C4-2B (cell line): Measurements from ENCODE around the gene TMEM181.

Experiments used
- CTCF ChIP-seq: fragments of 450-650 bp; conservative IDR thresholded peaks from 2 replicates; pipeline ENCODE4 v1.5.1; 2017; ENCODE audit warnings: mild to moderate bottlenecking
- ZFX ChIP-seq: fragments of 450-650 bp; IDR thresholded peaks from 2 replicates; pipeline ENCODE4 v1.6.1; 2017

DNA sequence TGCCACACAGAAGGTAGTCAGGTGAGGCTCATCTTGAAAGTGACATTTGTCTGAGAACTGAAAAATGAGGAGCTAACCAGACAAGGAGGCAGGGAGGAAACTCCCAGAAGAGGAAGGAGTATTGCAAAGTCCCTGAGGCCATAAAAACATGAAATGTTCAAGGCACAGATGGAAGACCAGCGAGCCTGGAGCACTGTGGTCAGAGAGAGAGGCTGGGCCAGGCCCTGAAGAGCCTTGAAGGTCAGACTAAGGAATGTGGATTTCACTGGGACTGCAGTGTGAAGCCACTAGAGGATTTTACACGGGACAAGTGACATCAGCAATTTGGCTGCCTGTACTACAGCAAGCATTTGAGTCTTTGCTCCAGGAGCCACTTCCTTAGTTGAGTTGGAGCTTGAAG, 21.1 kb upstream of the TMEM181 start:
- TF ChIP-seq CTCF (no peak), ZFX (no peak)
